Measurements from ENCODE around the gene GNB3. TPM values are rescaled to one million over a fixed set of nuclear protein-coding genes. Genes with fewer than 3 reads are reported as not detected.
A peak's percentile ranks its signal among the peaks of the same experiment; 100 is the strongest.

The GNB3 gene
- total and polyA plus RNA-seq, 9 of the 15 experiments (the other 6 are each of a cell fraction or from before 2014, with no cell fraction given), result 1.4 to 5.8 (median 2.0) TPM

DNA sequence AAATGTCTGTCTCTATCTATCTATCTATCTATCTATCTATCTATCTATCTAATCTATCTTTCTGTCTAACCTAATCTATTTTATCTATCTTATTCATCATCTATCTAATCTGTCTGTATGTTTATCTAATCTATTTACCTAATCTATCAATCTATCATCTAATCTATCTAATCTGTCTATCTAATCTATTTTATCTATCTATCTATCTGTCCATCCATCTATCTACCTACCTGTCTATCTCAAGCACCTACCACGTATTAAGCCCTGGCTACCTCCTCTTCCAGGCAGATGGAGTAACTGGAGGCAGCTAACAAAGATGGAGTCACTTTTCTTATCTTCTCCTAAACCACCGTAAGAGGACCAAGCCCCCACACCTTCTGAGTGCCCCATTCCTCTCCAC, 45.6 kb upstream of the GNB3 start (continued):
- TF ChIP-seq ZNF79 (CRISPR knock-in tag; IDR thresholded peaks at IDR 0.05; ENCODE audit: low read depth), result no peak
- no peak for TF ChIP-seq NCOA4 (IDR thresholded peaks at IDR 0.05; ENCODE audit: partially characterized antibody)
- TF ChIP-seq ZNF165 (CRISPR knock-in tag; IDR thresholded peaks at IDR 0.05; ENCODE audit: borderline replicate concordance), result no peak
- TF ChIP-seq, protein P1, sequence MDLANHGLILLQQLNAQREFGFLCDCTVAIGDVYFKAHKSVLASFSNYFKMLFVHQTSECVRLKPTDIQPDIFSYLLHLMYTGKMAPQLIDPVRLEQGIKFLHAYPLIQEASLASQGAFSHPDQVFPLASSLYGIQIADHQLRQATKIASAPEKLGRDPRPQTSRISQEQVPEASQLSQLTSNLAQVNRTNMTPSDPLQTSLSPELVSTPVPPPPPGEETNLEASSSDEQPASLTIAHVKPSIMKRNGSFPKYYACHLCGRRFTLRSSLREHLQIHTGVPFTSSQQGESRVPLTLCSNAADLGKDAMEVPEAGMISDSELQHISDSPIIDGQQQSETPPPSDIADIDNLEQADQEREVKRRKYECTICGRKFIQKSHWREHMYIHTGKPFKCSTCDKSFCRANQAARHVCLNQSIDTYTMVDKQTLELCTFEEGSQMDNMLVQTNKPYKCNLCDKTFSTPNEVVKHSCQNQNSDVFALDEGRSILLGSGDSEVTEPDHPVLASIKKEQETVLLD (IDR thresholded peaks at IDR 0.05), result peak; percentile 88
- no peak for TF ChIP-seq KHSRP (IDR thresholded peaks at IDR 0.05)
- peak; percentile 10 to 54; a peak in 1 of 4 replicates for TF ChIP-seq TRIM24 (IDR thresholded peaks at IDR 0.05)
- TF ChIP-seq ARID1B (IDR thresholded peaks at IDR 0.05), result 0 out of 2 replicates have a peak, but pooled peaks have one; percentile 10
- TF ChIP-seq ELF4 (CRISPR knock-in tag; IDR thresholded peaks at IDR 0.05), result no peak
- TF ChIP-seq TAF7 (tag; IDR thresholded peaks at IDR 0.05), result no peak
- TF ChIP-seq SRF (CRISPR knock-in tag; IDR thresholded peaks at IDR 0.05), result no peak
- TF ChIP-seq HSF4 (CRISPR knock-in tag; IDR thresholded peaks at IDR 0.05; ENCODE audit: borderline replicate concordance), result no peak
- TF ChIP-seq, protein P2, sequence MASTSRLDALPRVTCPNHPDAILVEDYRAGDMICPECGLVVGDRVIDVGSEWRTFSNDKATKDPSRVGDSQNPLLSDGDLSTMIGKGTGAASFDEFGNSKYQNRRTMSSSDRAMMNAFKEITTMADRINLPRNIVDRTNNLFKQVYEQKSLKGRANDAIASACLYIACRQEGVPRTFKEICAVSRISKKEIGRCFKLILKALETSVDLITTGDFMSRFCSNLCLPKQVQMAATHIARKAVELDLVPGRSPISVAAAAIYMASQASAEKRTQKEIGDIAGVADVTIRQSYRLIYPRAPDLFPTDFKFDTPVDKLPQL (IDR thresholded peaks at IDR 0.05; ENCODE audit: extremely low read depth, insufficient read length), result no peak
- peak; percentile 49; the same call in 1 of the 2 replicates for TF ChIP-seq HDAC2 (IDR thresholded peaks at IDR 0.05)
- TF ChIP-seq DACH1 (IDR thresholded peaks at IDR 0.05; ENCODE audit: partially characterized antibody), result peak; percentile 96
- TF ChIP-seq, protein P3, sequence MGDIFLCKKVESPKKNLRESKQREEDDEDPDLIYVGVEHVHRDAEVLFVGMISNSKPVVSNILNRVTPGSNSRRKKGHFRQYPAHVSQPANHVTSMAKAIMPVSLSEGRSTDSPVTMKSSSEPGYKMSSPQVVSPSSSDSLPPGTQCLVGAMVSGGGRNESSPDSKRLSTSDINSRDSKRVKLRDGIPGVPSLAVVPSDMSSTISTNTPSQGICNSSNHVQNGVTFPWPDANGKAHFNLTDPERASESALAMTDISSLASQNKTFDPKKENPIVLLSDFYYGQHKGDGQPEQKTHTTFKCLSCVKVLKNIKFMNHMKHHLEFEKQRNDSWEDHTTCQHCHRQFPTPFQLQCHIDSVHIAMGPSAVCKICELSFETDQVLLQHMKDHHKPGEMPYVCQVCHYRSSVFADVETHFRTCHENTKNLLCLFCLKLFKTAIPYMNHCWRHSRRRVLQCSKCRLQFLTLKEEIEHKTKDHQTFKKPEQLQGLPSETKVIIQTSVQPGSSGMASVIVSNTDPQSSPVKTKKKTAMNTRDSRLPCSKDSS (IDR thresholded peaks at IDR 0.05; ENCODE audit: low read depth, partially characterized antibody), result no peak
- no peak for TF ChIP-seq BRD9 (IDR thresholded peaks at IDR 0.05; ENCODE audit: low read depth, partially characterized antibody)
- no peak for TF ChIP-seq ESRRA (IDR thresholded peaks at IDR 0.05; ENCODE audit: borderline replicate concordance, low read depth)
- TF ChIP-seq, protein P4, sequence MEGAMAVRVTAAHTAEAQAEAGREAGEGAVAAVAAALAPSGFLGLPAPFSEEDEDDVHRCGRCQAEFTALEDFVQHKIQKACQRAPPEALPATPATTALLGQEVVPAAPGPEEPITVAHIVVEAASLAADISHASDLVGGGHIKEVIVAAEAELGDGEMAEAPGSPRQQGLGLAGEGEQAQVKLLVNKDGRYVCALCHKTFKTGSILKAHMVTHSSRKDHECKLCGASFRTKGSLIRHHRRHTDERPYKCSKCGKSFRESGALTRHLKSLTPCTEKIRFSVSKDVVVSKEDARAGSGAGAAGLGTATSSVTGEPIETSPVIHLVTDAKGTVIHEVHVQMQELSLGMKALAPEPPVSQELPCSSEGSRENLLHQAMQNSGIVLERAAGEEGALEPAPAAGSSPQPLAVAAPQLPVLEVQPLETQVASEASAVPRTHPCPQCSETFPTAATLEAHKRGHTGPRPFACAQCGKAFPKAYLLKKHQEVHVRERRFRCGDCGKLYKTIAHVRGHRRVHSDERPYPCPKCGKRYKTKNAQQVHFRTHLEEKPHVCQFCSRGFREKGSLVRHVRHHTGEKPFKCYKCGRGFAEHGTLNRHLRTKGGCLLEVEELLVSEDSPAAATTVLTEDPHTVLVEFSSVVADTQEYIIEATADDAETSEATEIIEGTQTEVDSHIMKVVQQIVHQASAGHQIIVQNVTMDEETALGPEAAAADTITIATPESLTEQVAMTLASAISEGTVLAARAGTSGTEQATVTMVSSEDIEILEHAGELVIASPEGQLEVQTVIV (CRISPR knock-in tag; IDR thresholded peaks at IDR 0.05; ENCODE audit: borderline replicate concordance), result no peak
- TF ChIP-seq ATF1 (CRISPR knock-in tag; IDR thresholded peaks at IDR 0.05), result no peak
- no peak for TF ChIP-seq ATF1 (tag; IDR thresholded peaks at IDR 0.05)
- TF ChIP-seq ZSCAN32 (CRISPR knock-in tag; IDR thresholded peaks at IDR 0.05), result no peak
- no peak for TF ChIP-seq ZNF134 (CRISPR knock-in tag; conservative IDR thresholded peaks at IDR 0.05)
- no peak for TF ChIP-seq SMAD2 (IDR thresholded peaks at IDR 0.05; ENCODE audit: low read depth, low read length)
- no peak for TF ChIP-seq RHOXF2B (CRISPR knock-in tag; conservative IDR thresholded peaks at IDR 0.05)
- TF ChIP-seq ZNF436 (CRISPR knock-in tag; IDR thresholded peaks at IDR 0.05), result no peak
- no peak for TF ChIP-seq ZNF785 (CRISPR knock-in tag; IDR thresholded peaks at IDR 0.05)
- TF ChIP-seq SNRNP70 (optimal IDR thresholded peaks at IDR 0.05; ENCODE audit: low read depth, low read length), result no peak
- no peak for TF ChIP-seq MCM5 (IDR thresholded peaks at IDR 0.05; ENCODE audit: low read depth)

All from K562 (cell line).